Endothelial cell of umbilical vein (primary cell): ENCODE data around the gene KIAA2012. TPM values are rescaled to one million over a fixed set of nuclear protein-coding genes. Genes with fewer than 3 reads are reported as not detected.

Experiments used
- BruUV-seq: library from RNA; stranded (reverse); fragments of 400-500 nt; replicated peaks from 2 replicates; lab custom pipeline; 2021; lab: Mats Ljungman, UMichigan
- CTCF ChIA-PET: fragments of 300-600, 350-600 bp; sonication (Branson Sonifier 250); formaldehyde crosslinking; loops from one replicate; lab custom pipeline; 2021; ENCODE audit warnings: antibody characterized with exemption, inconsistent platforms; lab: Charles Lee
- POLR2A ChIA-PET: fragments of 300-600, 350-600 bp; sonication (Branson Sonifier 250); formaldehyde crosslinking; loops from one replicate; lab custom pipeline; 2021; ENCODE audit warnings: antibody characterized with exemption, inconsistent platforms; lab: Charles Lee
- DNase-seq: peaks from one replicate; pipeline ENCODE4 v3.0.0-alpha.2; 2011; ENCODE audit warnings: low read depth, low spot score
- FAIRE-seq: peaks from 2 replicates; lab custom pipeline; 2011; peaks lifted over from hg19 to GRCh38; lab: Jason Lieb, UNC
- H2AFZ ChIP-seq: 2 replicates; pipeline ENCODE4 v1.6.0; 2012; ENCODE audit warnings: low read depth, low read length, control low read depth, inconsistent platforms
- H3K27ac ChIP-seq: 2 replicates; pipeline ENCODE4 v1.5.1; 2011; ENCODE audit warnings: low read depth, mild to moderate bottlenecking, control low read depth, low read length, moderate library complexity; ENCODE audit not compliant: insufficient read depth
- H3K27me3 ChIP-seq, 2 experiments: 2 replicates each; pipeline versions ENCODE4 v1.6.0 to v1.6.1; 2011; ENCODE audit warnings: low read length in 2 of 2, mixed read lengths in 1 of 2; ENCODE audit not compliant: control insufficient read depth in 2 of 2, insufficient read depth in 2 of 2
- H3K36me3 ChIP-seq, 2 experiments: 2 replicates in 1 of 2; 3 replicates in 1 of 2; pipeline ENCODE4 v1.5.1; 2011; ENCODE audit warnings: low read length in 2 of 2, mild to moderate bottlenecking in 1 of 2, moderate library complexity in 1 of 2; ENCODE audit not compliant: control insufficient read depth in 2 of 2, insufficient read depth in 2 of 2; ENCODE audit errors: extremely low read depth in 1 of 2
- H3K4me1 ChIP-seq: 3 replicates; pipeline ENCODE4 v1.5.1; 2011; ENCODE audit warnings: mild to moderate bottlenecking, low read length; ENCODE audit not compliant: control insufficient read depth, insufficient read depth; ENCODE audit errors: extremely low read depth
- H3K4me2 ChIP-seq: 2 replicates; pipeline ENCODE4 v1.6.1; 2011; ENCODE audit warnings: low read length, control low read depth, mixed read lengths; ENCODE audit not compliant: insufficient read depth
- H3K4me3 ChIP-seq, 3 experiments: fragments of 200-600 bp in 1 of 3; sonication (generic), shearing (Covaris generic) in 1 of 3; replicated peaks in 1 of 3; 2 replicates each; pipeline ENCODE4 v1.5.1; 2011 to 2016; ENCODE audit warnings: control low read depth in 3 of 3, low read length in 3 of 3, mild to moderate bottlenecking in 2 of 3, inconsistent platforms in 1 of 3, low read depth in 1 of 3, moderate library complexity in 1 of 3; ENCODE audit not compliant: insufficient read depth in 1 of 3
- H3K79me2 ChIP-seq: 2 replicates; pipeline ENCODE4 v1.6.0; 2012; ENCODE audit warnings: low read length, inconsistent platforms; ENCODE audit not compliant: control insufficient read depth, insufficient read depth
- H3K9ac ChIP-seq: replicated peaks from 2 replicates; pipeline ENCODE3; 2011; ENCODE audit warnings: low read length, control low read depth; ENCODE audit not compliant: insufficient read depth; ENCODE audit errors: extremely low read depth
- H3K9me1 ChIP-seq: replicated peaks from 3 replicates; pipeline ENCODE4 v1.6.0; 2011; ENCODE audit warnings: mild to moderate bottlenecking, low read length; ENCODE audit not compliant: control insufficient read depth, insufficient read depth; ENCODE audit errors: extremely low read depth
- H3K9me3 ChIP-seq: replicated peaks from 2 replicates; pipeline ENCODE4 v1.5.1; 2012; ENCODE audit warnings: low read length, inconsistent platforms; ENCODE audit not compliant: control insufficient read depth, insufficient read depth
- H4K20me1 ChIP-seq: replicated peaks from 2 replicates; pipeline ENCODE3; 2011; ENCODE audit warnings: mild to moderate bottlenecking, low read length; ENCODE audit not compliant: control insufficient read depth, insufficient read depth; ENCODE audit errors: extremely low read depth
- EZH2 ChIP-seq: IDR thresholded peaks from 2 replicates; pipeline ENCODE4 v1.6.1; 2012; ENCODE audit warnings: borderline replicate concordance, low read depth, mild to moderate bottlenecking, moderate library complexity, low read length, inconsistent platforms; ENCODE audit not compliant: severe bottlenecking
- FOS ChIP-seq: IDR thresholded peaks from 2 replicates; pipeline ENCODE4 v1.6.1; 2011; ENCODE audit warnings: mild to moderate bottlenecking, low read length, moderate library complexity, borderline replicate concordance; ENCODE audit not compliant: insufficient read depth
- GATA2 ChIP-seq: IDR thresholded peaks from 2 replicates; pipeline ENCODE4 v1.7.0; 2011; ENCODE audit warnings: low read depth, mild to moderate bottlenecking, moderate library complexity, mixed read lengths, low read length; ENCODE audit not compliant: insufficient read length, insufficient read depth
- JUN ChIP-seq: IDR thresholded peaks from 2 replicates; pipeline ENCODE4 v1.6.1; 2011; ENCODE audit warnings: borderline replicate concordance, low read depth; ENCODE audit not compliant: insufficient read length, insufficient read depth
- MYC ChIP-seq: IDR thresholded peaks from one replicate; pipeline ENCODE4 v1.6.1; 2011; ENCODE audit warnings: mild to moderate bottlenecking, low read depth, low read length
- POLR2A ChIP-seq: IDR thresholded peaks from 2 replicates; pipeline ENCODE4 v1.6.1; 2012; ENCODE audit warnings: low read depth, mild to moderate bottlenecking, control low read depth, low read length
- POLR2AphosphoS5 ChIP-seq: IDR thresholded peaks from 2 replicates; pipeline ENCODE4 v1.6.1; 2012; ENCODE audit warnings: low read depth, mild to moderate bottlenecking, control low read depth, low read length, moderate library complexity; ENCODE audit not compliant: insufficient read depth
- dilution Hi-C: fragments of 300-500 bp; cut with MboI; formaldehyde crosslinking; loops from one replicate; pipeline ENCODE4 v1.15.0; 2019; ENCODE audit warnings: low sequenced_read_pairs; ENCODE audit not compliant: extremely low pct_ligation_motif_present
- intact Hi-C: fragments of 100-400 bp; cut with micrococcal nuclease; formaldehyde crosslinking; loops from one replicate; pipeline ENCODE4 v1.10.0; 2022
- polyA plus RNA-seq, 4 experiments: library from polyadenylated mRNA; depleted of rRNA in 3 of 4; stranded (reverse) in 3 of 4; unstranded in 1 of 4; fragments of >200 nt; gene quantifications; 2 replicates each; pipeline versions ENCODE4 v1.2.1 to v1.2.3, GENCODE V29; 2011 to 2012; ENCODE audit warnings: missing spikeins in 1 of 4
- total RNA-seq: library from RNA; stranded (reverse); gene quantifications from 2 replicates; pipeline ENCODE4 v1.2.3, GENCODE V29; 2021
- TF ChIP-seq, protein P1 (sequence below), 2 donors: IDR thresholded peaks; 1 replicate in 1 of 2; 2 replicates in 1 of 2; pipeline ENCODE4 v1.5.1; 2011; ENCODE audit warnings: low read length in 2 of 2, mild to moderate bottlenecking in 2 of 2, moderate library complexity in 2 of 2, control low read depth in 1 of 2, inconsistent platforms in 1 of 2, low read depth in 1 of 2; ENCODE audit not compliant: insufficient read depth in 1 of 2; ENCODE audit errors: extremely low read depth in 1 of 2
- TF ChIP-seq, protein P2 (sequence below): IDR thresholded peaks from 2 replicates; pipeline ENCODE4 v1.6.1; 2011; ENCODE audit not compliant: insufficient read depth, insufficient read length

Gene KIAA2012
- total and polyA plus RNA-seq, 2 donors (not counting 3 experiments of a cell fraction or from before 2014, with no cell fraction given) = not detected

DNA sequence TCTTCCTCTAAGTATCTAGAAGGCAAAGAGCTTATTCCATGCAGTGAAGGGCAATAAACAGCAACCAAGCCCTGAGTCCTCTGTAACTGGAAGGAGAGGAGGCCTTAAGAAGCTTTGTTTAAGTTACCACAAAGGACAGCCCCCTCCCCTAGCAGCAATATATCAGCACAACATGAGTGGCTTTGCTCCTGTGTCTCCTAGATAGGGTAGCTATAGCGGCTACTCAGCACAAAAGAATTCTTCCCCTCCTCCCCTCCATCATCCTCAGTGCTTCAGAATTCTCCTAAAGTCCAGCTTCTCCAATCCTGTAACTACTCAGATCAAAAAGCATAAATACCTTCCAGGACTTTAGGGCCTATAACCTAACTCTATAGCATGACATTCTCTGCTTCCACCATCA, 148.8 kb downstream of the KIAA2012 start:
- no peak overlapping the region for H2AFZ ChIP-seq
- H3K79me2 ChIP-seq = peaks cover 34% of the 10 kb centered on the region
- DNase-seq = no peak

More for the DNA sequence above, 148.8 kb downstream of the KIAA2012 start:
- BruUV-seq = no TSS peak
- H3K4me1 ChIP-seq = no peaks in the 10 kb centered on the region
- no peaks in the 10 kb centered on the region for H4K20me1 ChIP-seq
- FAIRE-seq = no peak
- no peak overlapping the region for H3K9ac ChIP-seq
- no peaks in the 10 kb centered on the region for H3K27me3 ChIP-seq
- H3K9me3 ChIP-seq = no peaks in the 10 kb centered on the region
- H3K36me3 ChIP-seq = peaks cover 0 to 2% of the 10 kb centered on the region in 2 experiments
- no peaks in the 10 kb centered on the region for H3K9me1 ChIP-seq
- POLR2A ChIA-PET = no interaction called here
- dilution Hi-C loops (no loop called here), intact Hi-C loops (loop anchor here (5.0 kb wide), 1 partner anchor 45 kb away; the partner anchor contains the start of gene NOP58)
- CTCF ChIA-PET = interaction anchor here (0.8 to 1.3 kb wide), 2 partner anchors 17 to 48 kb away, joined by 3 to 4 read pairs; partner anchors contain the start of gene SUMO1
- TF ChIP-seq MYC (no peak), EZH2 (no peak), POLR2A (no peak), POLR2AphosphoS5 (no peak), FOS (no peak), JUN (no peak), GATA2 (no peak)
- TF ChIP-seq, protein P1, sequence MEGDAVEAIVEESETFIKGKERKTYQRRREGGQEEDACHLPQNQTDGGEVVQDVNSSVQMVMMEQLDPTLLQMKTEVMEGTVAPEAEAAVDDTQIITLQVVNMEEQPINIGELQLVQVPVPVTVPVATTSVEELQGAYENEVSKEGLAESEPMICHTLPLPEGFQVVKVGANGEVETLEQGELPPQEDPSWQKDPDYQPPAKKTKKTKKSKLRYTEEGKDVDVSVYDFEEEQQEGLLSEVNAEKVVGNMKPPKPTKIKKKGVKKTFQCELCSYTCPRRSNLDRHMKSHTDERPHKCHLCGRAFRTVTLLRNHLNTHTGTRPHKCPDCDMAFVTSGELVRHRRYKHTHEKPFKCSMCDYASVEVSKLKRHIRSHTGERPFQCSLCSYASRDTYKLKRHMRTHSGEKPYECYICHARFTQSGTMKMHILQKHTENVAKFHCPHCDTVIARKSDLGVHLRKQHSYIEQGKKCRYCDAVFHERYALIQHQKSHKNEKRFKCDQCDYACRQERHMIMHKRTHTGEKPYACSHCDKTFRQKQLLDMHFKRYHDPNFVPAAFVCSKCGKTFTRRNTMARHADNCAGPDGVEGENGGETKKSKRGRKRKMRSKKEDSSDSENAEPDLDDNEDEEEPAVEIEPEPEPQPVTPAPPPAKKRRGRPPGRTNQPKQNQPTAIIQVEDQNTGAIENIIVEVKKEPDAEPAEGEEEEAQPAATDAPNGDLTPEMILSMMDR (IDR thresholded peaks at IDR 0.05; ENCODE audit: extremely low read depth in 1 of 2, insufficient read depth in 1 of 2, low read depth in 1 of 2, low read length in 2 of 2) = no peak
- TF ChIP-seq, protein P2, sequence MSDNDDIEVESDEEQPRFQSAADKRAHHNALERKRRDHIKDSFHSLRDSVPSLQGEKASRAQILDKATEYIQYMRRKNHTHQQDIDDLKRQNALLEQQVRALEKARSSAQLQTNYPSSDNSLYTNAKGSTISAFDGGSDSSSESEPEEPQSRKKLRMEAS = no peak
- no peak overlapping the region for H3K4me3 ChIP-seq
- no peak overlapping the region for H3K27ac ChIP-seq
- H3K4me2 ChIP-seq = no peak overlapping the region
